DOHH2 (cell line): ENCODE measurements around the gene ARL4C.

Experiments used
- EZH2phosphoT487 ChIP-seq: fragments of 200-600 bp; sonication (generic); IDR thresholded peaks from 2 replicates; pipeline ENCODE4 v1.6.1; 2017; ENCODE audit warnings: borderline replicate concordance, mild to moderate bottlenecking, antibody characterized with exemption, low read length, moderate library complexity, mixed read lengths
- TF ChIP-seq, protein P1 (sequence below): fragments of 200-600 bp; sonication (generic); IDR thresholded peaks from one replicate; pipeline ENCODE4 v1.5.1; 2014; ENCODE audit warnings: antibody characterized with exemption, mild to moderate bottlenecking, low read depth, low read length; ENCODE audit not compliant: poor library complexity, severe bottlenecking

DNA sequence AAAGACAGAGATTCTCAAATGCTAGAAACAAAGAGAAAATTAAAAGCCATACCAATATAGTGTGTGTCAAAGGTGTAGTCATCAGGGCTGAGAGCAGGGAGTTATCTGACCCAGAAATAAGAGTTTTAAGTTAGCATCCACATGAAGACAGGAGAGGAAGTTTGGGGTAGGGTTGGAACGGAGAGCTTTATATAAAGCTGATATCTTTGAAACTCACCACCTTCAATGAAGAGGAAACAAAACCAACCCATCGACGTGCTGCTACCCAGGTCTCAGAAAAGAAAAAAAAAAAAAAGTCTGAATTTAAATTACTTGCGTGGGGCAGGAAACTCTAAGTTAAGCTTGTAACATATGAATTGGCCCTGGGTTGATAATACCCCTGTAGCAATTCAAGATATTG, 42.4 kb downstream of the ARL4C start:
- TF ChIP-seq, protein P1, sequence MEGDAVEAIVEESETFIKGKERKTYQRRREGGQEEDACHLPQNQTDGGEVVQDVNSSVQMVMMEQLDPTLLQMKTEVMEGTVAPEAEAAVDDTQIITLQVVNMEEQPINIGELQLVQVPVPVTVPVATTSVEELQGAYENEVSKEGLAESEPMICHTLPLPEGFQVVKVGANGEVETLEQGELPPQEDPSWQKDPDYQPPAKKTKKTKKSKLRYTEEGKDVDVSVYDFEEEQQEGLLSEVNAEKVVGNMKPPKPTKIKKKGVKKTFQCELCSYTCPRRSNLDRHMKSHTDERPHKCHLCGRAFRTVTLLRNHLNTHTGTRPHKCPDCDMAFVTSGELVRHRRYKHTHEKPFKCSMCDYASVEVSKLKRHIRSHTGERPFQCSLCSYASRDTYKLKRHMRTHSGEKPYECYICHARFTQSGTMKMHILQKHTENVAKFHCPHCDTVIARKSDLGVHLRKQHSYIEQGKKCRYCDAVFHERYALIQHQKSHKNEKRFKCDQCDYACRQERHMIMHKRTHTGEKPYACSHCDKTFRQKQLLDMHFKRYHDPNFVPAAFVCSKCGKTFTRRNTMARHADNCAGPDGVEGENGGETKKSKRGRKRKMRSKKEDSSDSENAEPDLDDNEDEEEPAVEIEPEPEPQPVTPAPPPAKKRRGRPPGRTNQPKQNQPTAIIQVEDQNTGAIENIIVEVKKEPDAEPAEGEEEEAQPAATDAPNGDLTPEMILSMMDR: no peak
- no peak for TF ChIP-seq EZH2phosphoT487
